ENCODE results near the gene TAF5L.
"Not testable (repeated sequence)": the region's sequence is repeated elsewhere in the genome, so short reads cannot be mapped to it uniquely, and the experiment has no call there.

The TAF5L gene

GRCh38 chr1:229596925-229597699 is 28.8 kb downstream of the TAF5L start:
- no peak for DNase-seq (ENCODE audit: low read depth)
- TF ChIP-seq, protein P1, sequence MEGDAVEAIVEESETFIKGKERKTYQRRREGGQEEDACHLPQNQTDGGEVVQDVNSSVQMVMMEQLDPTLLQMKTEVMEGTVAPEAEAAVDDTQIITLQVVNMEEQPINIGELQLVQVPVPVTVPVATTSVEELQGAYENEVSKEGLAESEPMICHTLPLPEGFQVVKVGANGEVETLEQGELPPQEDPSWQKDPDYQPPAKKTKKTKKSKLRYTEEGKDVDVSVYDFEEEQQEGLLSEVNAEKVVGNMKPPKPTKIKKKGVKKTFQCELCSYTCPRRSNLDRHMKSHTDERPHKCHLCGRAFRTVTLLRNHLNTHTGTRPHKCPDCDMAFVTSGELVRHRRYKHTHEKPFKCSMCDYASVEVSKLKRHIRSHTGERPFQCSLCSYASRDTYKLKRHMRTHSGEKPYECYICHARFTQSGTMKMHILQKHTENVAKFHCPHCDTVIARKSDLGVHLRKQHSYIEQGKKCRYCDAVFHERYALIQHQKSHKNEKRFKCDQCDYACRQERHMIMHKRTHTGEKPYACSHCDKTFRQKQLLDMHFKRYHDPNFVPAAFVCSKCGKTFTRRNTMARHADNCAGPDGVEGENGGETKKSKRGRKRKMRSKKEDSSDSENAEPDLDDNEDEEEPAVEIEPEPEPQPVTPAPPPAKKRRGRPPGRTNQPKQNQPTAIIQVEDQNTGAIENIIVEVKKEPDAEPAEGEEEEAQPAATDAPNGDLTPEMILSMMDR (conservative IDR thresholded peaks at IDR 0.05; ENCODE audit: low read depth, low read length) = no peak
- no peak overlapping the region for H3K4me3 ChIP-seq (ENCODE audit: low read length)

DNA sequence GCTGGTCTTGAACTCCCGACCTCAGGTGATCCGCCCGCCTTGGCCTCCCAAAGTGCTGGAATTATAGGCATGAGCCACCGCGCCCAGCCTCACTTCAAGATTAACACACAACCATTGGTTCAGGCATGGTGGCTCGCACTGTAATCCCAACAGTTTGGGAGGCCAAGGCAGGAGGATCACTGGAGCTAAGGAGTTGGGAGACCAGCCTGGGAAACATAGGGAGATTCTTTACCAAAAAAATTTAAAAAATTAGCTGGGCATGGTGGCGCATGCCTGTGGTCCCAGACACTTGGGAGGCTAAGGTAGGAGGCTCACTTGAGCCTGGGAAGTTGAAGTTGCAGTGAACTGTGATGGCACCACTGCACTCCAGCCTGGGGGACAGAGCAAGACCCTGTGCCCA is 30.0 kb downstream of the TAF5L start:
- DNase-seq (ENCODE audit: low read depth) = not testable (repeated sequence)

GRCh38 chr1:229594227-229595008 is 31.5 kb downstream of the TAF5L start:
- DNase-seq (ENCODE audit: low read depth) = no peak
- TF ChIP-seq, protein P1 (conservative IDR thresholded peaks at IDR 0.05; ENCODE audit: low read depth, low read length) = no peak

More for the DNA sequence above, 30.0 kb downstream of the TAF5L start:
- not testable (repeated sequence) for H3K4me3 ChIP-seq (ENCODE audit: low read length)

GRCh38 chr1:229593800-229594199 is 32.1 kb downstream of the TAF5L start:
- H3K4me3 ChIP-seq (ENCODE audit: low read length) = no peak overlapping the region
- DNase-seq (ENCODE audit: low read depth) = no peak
- TF ChIP-seq, protein P1 (conservative IDR thresholded peaks at IDR 0.05; ENCODE audit: low read depth, low read length) = no peak

More at GRCh38 chr1:229594227-229595008, 31.5 kb downstream of the TAF5L start:
- no peak overlapping the region for H3K4me3 ChIP-seq (ENCODE audit: low read length)

GRCh38 chr1:229590119-229590518 is 35.8 kb downstream of the TAF5L start:
- H3K4me3 ChIP-seq (ENCODE audit: low read length) = no peak overlapping the region

GRCh38 chr1:229585338-229585737 is 40.6 kb downstream of the TAF5L start:
- DNase-seq (ENCODE audit: low read depth) = no peak
- TF ChIP-seq, protein P1 (conservative IDR thresholded peaks at IDR 0.05; ENCODE audit: low read depth, low read length) = no peak
- no peak overlapping the region for H3K4me3 ChIP-seq (ENCODE audit: low read length)

More at GRCh38 chr1:229590119-229590518, 35.8 kb downstream of the TAF5L start:
- TF ChIP-seq, protein P1 (conservative IDR thresholded peaks at IDR 0.05; ENCODE audit: low read depth, low read length) = no peak
- DNase-seq (ENCODE audit: low read depth) = peak; percentile 11

DNA sequence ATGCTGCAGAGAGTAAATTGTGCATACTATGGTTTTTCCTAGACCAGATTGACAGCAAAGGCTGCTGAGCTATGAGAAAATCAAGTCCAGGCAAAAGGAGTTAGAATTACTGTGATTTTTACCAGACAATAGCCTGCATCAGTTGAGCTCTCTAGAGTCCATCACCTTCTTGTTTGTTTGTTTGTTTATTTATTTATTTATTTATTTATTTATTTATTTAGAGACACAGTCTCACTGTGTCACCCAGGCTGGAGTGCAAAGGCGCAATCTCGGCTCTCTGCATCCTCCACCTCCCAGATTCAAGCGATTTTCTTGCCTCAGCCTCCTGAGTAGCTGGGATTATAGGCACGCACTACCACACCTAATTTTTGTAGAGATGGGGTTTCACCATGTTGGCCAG is 43.2 kb downstream of the TAF5L start:
- TF ChIP-seq, protein P1 (conservative IDR thresholded peaks at IDR 0.05; ENCODE audit: low read depth, low read length) = no peak
- H3K4me3 ChIP-seq (ENCODE audit: low read length) = no peak overlapping the region
- no peak for DNase-seq (ENCODE audit: low read depth)
